HG03103 (cell line): Measurements from ENCODE around the gene NAXD.
"Not testable (repeated sequence)": the region's sequence is repeated elsewhere in the genome, so short reads cannot be mapped to it uniquely, and the experiment has no call there.

Source experiments
- ATAC-seq: cut with Tn5 transposase; IDR thresholded peaks from one replicate; pipeline ENCODE4 v1.9.1; 2021; ENCODE audit warnings: low read depth; ENCODE audit not compliant: unreplicated experiment

NAXD gene

GRCh38 chr13:110627761-110628476 is 12.6 kb downstream of the NAXD start:
- ATAC-seq = no peak

DNA sequence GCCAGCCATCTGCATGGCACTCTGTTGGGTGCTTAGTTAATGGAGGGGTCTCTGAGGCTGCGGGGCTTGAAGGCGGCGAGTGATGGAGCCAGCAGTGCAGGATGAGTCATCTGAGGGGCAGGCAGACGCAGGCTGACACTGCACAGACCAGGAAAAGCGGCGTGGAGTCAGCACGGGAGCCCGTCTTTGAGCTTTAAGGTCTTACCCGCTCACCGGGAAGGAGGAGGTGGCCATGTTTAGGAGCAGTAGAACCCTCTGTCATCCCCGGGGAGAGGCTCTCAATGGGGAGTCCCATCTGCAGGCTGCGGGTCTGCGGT is 13.1 kb downstream of the NAXD start:
- no peak for ATAC-seq

DNA sequence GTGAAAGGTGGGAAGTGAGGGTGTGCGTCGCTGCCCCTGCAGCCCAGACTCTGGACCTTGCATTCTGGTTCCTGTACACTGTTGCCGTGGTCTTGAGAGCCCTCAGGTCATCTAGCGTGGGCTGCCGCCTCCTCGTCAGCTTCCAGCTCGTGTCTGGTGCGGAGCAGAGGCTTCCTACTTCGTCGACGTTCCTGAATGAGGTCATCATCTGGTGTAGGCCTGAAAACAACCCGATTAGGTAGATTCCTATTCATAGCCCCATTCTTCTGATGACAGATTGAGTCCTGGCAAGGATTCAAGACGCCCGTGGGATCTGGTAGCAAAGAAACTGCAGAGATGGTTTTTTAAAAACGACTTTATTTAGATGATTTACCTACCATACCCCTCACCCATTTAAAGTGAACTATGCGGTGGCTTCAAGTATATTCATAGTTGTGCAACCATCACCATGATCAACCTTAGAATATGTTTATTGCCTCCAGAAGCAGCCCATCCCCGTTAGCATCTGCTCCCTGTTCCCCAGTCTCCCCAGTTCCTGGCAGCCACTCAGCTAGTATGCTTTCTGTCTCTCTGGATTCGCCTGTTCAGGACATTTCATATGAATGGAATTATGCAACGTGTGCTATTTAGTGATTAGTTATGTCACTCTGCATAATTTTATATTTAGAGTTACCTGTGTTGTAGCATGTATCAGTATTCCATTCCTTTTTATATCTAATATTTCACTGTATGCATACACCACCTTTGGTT is 13.8 kb downstream of the NAXD start:
- ATAC-seq = no peak

DNA sequence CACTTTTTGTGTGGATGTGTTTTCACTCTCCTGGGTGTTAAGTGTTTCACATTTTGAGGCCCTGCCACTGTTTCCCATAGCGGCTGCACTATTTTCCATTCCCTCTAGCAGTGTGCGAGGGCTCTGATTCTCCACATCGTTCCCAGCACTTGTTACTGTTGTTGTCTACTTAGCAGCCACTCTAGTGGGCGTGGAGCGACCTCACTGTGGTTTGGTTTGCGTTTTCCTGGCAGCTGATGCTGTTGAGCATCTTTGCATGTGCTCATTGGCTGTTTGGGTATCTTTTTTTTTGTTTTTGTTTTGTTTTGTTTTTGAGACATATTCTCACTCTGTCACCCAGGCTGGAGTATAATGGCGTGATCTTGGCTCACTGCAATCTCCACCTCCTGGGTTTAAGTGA is 14.4 kb downstream of the NAXD start:
- ATAC-seq = no peak

GRCh38 chr13:110630566-110631119 is 15.3 kb downstream of the NAXD start:
- ATAC-seq = no peak

DNA sequence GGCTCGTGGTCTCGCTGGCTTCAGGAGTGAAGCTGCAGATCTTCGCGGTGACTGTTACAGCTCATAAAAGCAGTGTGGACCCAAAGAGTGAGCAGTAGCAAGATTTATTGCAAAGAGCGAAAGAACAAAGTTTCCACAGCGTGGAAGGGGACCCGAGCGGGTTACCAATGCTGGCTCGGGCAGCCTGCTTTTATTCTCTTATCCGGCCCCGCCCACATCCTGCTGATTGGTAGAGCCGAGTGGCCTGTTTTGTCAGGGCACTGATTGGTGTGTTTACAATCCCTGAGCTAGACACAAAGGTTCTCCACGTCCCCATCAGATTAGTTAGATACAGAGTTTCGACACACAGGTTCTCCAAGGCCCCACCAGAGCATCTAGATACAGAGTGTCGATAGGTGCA is 16.9 kb downstream of the NAXD start:
- ATAC-seq = not testable (repeated sequence)

DNA sequence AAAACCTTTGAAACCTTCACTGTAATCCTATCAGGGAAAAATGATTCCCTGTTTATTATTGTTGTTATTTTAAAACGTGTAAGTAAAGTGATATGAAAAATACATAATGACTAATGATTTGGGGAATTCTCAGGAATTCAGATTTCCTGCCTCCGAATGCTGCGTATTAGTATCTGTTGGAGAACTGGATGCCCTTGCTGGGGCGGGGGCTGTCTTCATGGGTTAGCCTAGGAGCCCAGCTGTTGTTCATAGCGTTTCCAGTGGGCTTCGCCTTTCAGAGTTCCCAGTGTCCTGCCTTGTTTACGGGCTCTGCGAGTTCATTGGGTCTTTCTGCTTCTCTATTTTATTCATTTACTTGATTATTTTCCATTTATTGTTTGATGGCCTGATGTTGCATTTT is 18.4 kb downstream of the NAXD start:
- ATAC-seq = no peak

- ATAC-seq = no peak
Observed at GRCh38 chr13:110634558-110634957, 19.2 kb downstream of the NAXD start.

DNA sequence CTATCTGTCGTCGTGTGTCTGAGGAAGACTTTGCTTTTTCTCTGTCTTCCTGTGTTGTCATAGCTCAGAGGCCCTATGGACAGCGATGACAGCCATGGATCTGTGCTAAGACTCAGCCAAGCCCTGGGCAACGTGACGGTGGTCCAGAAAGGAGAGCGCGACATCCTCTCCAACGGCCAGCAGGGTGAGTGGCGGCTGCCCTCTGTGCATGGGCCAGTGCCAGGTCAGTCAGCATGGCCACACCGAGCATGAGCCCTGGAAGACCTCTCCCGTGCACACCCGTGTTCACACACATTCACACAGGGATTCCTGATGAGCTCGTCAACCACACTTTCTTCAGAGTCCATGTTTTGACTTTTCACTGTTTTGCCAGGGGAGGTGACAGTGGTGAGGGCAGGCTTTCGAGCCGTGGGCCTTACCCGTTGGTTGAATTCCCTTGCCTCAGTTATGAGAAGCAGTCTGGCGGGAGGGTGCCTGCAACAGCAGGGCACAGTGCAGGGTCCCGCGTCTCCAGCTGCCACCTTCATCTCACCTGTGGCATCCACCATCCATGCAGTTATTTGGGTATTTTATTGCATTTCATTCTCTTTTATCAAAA is 20.2 kb downstream of the NAXD start:
- ATAC-seq = no peak

DNA sequence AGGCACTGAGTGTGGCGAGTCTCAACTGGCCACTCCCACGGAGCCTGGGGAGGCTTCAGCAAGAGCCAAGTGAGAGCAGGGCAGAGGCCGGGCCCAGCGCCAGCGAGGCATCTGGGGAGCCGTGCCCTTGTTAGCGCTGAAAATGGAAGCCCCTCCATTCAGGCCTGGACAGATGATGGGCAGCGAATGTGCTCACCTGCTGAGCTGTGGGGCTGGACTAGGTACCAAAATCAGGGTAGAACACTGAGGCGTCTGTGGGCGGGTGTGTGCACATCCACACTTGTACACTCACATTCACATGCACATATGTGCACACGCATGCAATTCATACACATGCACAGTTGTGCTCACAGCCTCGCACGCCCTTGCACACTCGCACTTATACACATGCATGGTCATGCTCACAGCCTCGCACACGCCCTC is 20.7 kb downstream of the NAXD start:
- no peak for ATAC-seq

DNA sequence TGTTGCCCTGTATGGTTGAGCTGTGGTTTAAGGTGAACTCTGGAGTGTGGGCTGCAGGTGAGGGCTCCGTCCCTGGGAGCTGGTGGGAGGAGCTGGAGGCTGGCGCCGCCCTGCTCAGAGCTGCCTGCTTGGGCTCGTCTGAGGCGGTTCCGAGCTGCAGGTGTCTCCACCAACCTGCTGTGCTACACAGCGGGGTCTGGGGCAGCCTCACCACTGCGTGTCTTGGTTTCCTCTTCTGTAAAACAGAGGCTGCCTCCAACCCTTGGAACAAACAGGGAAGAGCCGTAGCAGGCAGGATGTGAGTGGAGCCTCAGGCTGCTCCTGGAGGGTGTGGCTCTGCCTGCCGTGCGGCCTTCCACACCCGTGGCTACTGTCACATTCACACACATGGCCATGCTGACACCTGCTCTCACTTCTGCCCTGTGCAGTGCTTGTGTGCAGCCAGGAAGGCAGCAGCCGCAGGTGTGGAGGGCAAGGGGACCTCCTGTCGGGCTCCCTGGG is 21.4 kb downstream of the NAXD start:
- ATAC-seq = no peak

GRCh38 chr13:110637275-110637674 is 21.9 kb downstream of the NAXD start:
- ATAC-seq = no peak

DNA sequence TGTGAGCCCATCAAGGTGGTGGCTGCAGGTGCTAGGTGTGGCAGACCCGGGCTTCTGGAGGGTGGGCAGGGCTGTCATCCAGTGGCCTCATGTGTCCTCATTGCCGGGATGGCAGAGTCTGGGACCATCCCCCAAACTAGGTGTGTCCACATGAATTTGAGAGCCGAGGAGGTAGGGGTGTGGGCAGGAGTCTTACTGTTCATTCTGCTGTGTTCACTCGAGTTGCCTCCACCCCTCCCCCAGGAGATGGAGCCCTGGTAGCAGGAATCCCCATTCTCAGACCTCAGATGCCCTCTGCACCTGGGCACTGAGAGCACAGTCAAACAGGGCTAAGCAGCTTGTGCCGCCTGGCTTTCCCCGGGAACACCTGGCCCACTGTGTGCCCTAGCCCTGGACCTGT is 22.4 kb downstream of the NAXD start:
- ATAC-seq = no peak

GRCh38 chr13:110638257-110638656 is 22.9 kb downstream of the NAXD start:
- no peak for ATAC-seq

- ATAC-seq = no peak
Observed at GRCh38 chr13:110638814-110639806, 23.8 kb downstream of the NAXD start.

DNA sequence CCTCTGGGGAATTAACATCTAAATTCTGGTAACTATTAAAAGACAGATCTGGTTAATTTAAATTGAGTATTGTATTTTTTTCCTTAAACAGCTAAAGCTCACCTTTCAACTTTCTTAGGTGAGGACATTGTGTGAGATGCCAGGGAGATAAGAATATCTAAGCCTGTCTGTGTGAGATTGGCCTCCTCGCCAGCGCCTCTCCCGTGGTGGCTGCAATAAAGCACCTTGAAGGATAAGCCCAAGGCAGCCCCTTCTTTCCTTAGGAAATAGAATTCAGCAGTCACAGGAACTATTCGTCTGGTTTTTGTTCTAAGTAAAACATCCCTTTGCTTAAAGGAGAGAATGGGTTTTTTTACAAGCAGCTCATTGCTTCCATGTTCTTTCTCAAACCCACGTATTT is 24.6 kb downstream of the NAXD start:
- no peak for ATAC-seq

DNA sequence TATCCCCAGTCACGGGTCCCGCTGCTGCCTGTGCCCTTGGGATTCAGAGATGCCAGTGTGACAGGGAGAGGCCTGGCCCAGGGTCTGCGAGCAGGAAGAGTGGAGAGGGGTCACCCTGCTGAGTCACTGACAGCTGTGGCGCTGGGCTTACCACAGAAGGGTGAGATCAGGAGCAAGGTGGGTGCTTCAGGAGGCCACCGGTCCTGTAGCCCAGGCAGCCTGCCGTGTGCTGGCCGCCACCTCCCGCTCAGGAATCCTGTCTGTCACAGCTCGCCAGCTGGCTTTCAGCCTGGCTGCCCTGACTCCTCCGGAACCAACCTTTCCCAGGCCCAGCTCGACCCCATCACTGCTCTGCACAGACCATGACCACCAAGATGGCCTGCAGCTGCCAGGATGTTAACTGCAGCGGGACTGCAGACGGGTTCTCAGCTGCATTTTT is 25.3 kb downstream of the NAXD start:
- ATAC-seq = no peak

DNA sequence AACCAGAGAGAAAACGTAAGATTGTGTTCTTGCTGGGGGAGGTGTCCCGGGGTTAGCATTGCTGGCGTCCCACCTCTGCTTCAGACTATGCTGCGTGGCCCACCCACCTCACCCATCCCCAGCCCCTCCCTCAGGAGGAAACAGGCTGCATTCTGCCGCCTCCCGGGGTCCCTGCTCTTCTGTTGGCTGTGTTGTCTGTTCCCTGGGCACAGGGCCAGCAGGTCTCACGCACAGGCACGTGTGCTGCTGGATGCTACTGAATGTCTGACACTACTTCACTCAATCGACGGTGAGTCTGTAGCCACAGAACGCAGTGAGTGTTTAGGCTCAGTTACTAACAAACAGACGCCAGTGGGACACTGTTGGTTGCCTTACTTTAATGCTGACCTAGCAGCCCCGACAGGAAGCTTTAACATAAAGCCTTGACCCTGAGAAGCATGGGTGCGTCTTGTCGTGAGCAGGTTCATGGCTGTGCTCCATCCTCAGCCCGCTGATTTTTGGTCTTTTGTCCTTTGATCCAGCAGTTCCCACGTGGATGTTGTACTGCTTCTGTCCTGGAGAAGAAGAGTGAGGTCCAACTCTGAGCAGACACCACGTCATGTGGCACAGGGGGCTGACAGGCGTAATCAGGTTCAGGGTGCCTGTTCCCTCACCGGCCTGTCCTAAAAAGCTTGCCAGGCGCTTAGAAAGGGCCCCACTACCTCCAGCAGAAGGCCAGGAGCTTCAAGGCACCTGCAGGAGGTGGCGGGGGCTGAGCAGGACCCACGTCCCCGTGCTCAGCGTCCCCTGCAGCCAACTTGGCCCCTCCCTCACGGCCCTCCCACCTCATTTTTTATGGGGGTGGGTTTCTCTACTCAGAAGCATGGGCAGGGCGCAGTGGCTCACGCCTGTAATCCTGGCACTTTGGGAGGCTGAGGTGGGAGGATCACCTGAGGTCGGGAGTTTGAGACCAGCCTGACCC is 26.0 kb downstream of the NAXD start:
- ATAC-seq = no peak
